Endothelial cell of umbilical vein (primary cell): Measurements from ENCODE around the gene TXNIP. TPM values are rescaled to one million over a fixed set of nuclear protein-coding genes. Genes with fewer than 3 reads are reported as not detected.

Source experiments
- BruUV-seq: library from RNA; stranded (reverse); fragments of 400-500 nt; replicated peaks from 2 replicates; lab custom pipeline; 2021; lab: Mats Ljungman, UMichigan
- CTCF ChIA-PET: fragments of 300-600, 350-600 bp; sonication (Branson Sonifier 250); formaldehyde crosslinking; loops from one replicate; lab custom pipeline; 2021; ENCODE audit warnings: antibody characterized with exemption, inconsistent platforms; lab: Charles Lee
- POLR2A ChIA-PET: fragments of 300-600, 350-600 bp; sonication (Branson Sonifier 250); formaldehyde crosslinking; loops from one replicate; lab custom pipeline; 2021; ENCODE audit warnings: antibody characterized with exemption, inconsistent platforms; lab: Charles Lee
- DNase-seq: peaks from one replicate; pipeline ENCODE4 v3.0.0-alpha.2; 2011; ENCODE audit warnings: low read depth, low spot score
- FAIRE-seq: peaks from 2 replicates; lab custom pipeline; 2011; peaks lifted over from hg19 to GRCh38; lab: Jason Lieb, UNC
- H2AFZ ChIP-seq: 2 replicates; pipeline ENCODE4 v1.6.0; 2012; ENCODE audit warnings: low read depth, low read length, control low read depth, inconsistent platforms
- H3K27ac ChIP-seq: 2 replicates; pipeline ENCODE4 v1.5.1; 2011; ENCODE audit warnings: low read depth, mild to moderate bottlenecking, control low read depth, low read length, moderate library complexity; ENCODE audit not compliant: insufficient read depth
- H3K27me3 ChIP-seq, 2 experiments: 2 replicates each; pipeline versions ENCODE4 v1.6.0 to v1.6.1; 2011; ENCODE audit warnings: low read length in 2 of 2, mixed read lengths in 1 of 2; ENCODE audit not compliant: control insufficient read depth in 2 of 2, insufficient read depth in 2 of 2
- H3K36me3 ChIP-seq, 2 experiments: 2 replicates in 1 of 2; 3 replicates in 1 of 2; pipeline ENCODE4 v1.5.1; 2011; ENCODE audit warnings: low read length in 2 of 2, mild to moderate bottlenecking in 1 of 2, moderate library complexity in 1 of 2; ENCODE audit not compliant: control insufficient read depth in 2 of 2, insufficient read depth in 2 of 2; ENCODE audit errors: extremely low read depth in 1 of 2
- H3K4me1 ChIP-seq: 3 replicates; pipeline ENCODE4 v1.5.1; 2011; ENCODE audit warnings: mild to moderate bottlenecking, low read length; ENCODE audit not compliant: control insufficient read depth, insufficient read depth; ENCODE audit errors: extremely low read depth
- H3K4me2 ChIP-seq: 2 replicates; pipeline ENCODE4 v1.6.1; 2011; ENCODE audit warnings: low read length, control low read depth, mixed read lengths; ENCODE audit not compliant: insufficient read depth
- H3K4me3 ChIP-seq, 3 experiments: fragments of 200-600 bp in 1 of 3; sonication (generic), shearing (Covaris generic) in 1 of 3; replicated peaks in 1 of 3; 2 replicates each; pipeline ENCODE4 v1.5.1; 2011 to 2016; ENCODE audit warnings: control low read depth in 3 of 3, low read length in 3 of 3, mild to moderate bottlenecking in 2 of 3, inconsistent platforms in 1 of 3, low read depth in 1 of 3, moderate library complexity in 1 of 3; ENCODE audit not compliant: insufficient read depth in 1 of 3
- H3K79me2 ChIP-seq: 2 replicates; pipeline ENCODE4 v1.6.0; 2012; ENCODE audit warnings: low read length, inconsistent platforms; ENCODE audit not compliant: control insufficient read depth, insufficient read depth
- H3K9ac ChIP-seq: replicated peaks from 2 replicates; pipeline ENCODE3; 2011; ENCODE audit warnings: low read length, control low read depth; ENCODE audit not compliant: insufficient read depth; ENCODE audit errors: extremely low read depth
- H3K9me1 ChIP-seq: replicated peaks from 3 replicates; pipeline ENCODE4 v1.6.0; 2011; ENCODE audit warnings: mild to moderate bottlenecking, low read length; ENCODE audit not compliant: control insufficient read depth, insufficient read depth; ENCODE audit errors: extremely low read depth
- H3K9me3 ChIP-seq: replicated peaks from 2 replicates; pipeline ENCODE4 v1.5.1; 2012; ENCODE audit warnings: low read length, inconsistent platforms; ENCODE audit not compliant: control insufficient read depth, insufficient read depth
- H4K20me1 ChIP-seq: replicated peaks from 2 replicates; pipeline ENCODE3; 2011; ENCODE audit warnings: mild to moderate bottlenecking, low read length; ENCODE audit not compliant: control insufficient read depth, insufficient read depth; ENCODE audit errors: extremely low read depth
- EZH2 ChIP-seq: IDR thresholded peaks from 2 replicates; pipeline ENCODE4 v1.6.1; 2012; ENCODE audit warnings: borderline replicate concordance, low read depth, mild to moderate bottlenecking, moderate library complexity, low read length, inconsistent platforms; ENCODE audit not compliant: severe bottlenecking
- FOS ChIP-seq: IDR thresholded peaks from 2 replicates; pipeline ENCODE4 v1.6.1; 2011; ENCODE audit warnings: mild to moderate bottlenecking, low read length, moderate library complexity, borderline replicate concordance; ENCODE audit not compliant: insufficient read depth
- GATA2 ChIP-seq: IDR thresholded peaks from 2 replicates; pipeline ENCODE4 v1.7.0; 2011; ENCODE audit warnings: low read depth, mild to moderate bottlenecking, moderate library complexity, mixed read lengths, low read length; ENCODE audit not compliant: insufficient read length, insufficient read depth
- JUN ChIP-seq: IDR thresholded peaks from 2 replicates; pipeline ENCODE4 v1.6.1; 2011; ENCODE audit warnings: borderline replicate concordance, low read depth; ENCODE audit not compliant: insufficient read length, insufficient read depth
- MYC ChIP-seq: IDR thresholded peaks from one replicate; pipeline ENCODE4 v1.6.1; 2011; ENCODE audit warnings: mild to moderate bottlenecking, low read depth, low read length
- POLR2A ChIP-seq: IDR thresholded peaks from 2 replicates; pipeline ENCODE4 v1.6.1; 2012; ENCODE audit warnings: low read depth, mild to moderate bottlenecking, control low read depth, low read length
- POLR2AphosphoS5 ChIP-seq: IDR thresholded peaks from 2 replicates; pipeline ENCODE4 v1.6.1; 2012; ENCODE audit warnings: low read depth, mild to moderate bottlenecking, control low read depth, low read length, moderate library complexity; ENCODE audit not compliant: insufficient read depth
- dilution Hi-C: fragments of 300-500 bp; cut with MboI; formaldehyde crosslinking; loops from one replicate; pipeline ENCODE4 v1.15.0; 2019; ENCODE audit warnings: low sequenced_read_pairs; ENCODE audit not compliant: extremely low pct_ligation_motif_present
- intact Hi-C: fragments of 100-400 bp; cut with micrococcal nuclease; formaldehyde crosslinking; loops from one replicate; pipeline ENCODE4 v1.10.0; 2022
- polyA plus RNA-seq, 4 experiments: library from polyadenylated mRNA; depleted of rRNA in 3 of 4; stranded (reverse) in 3 of 4; unstranded in 1 of 4; fragments of >200 nt; gene quantifications; 2 replicates each; pipeline versions ENCODE4 v1.2.1 to v1.2.3, GENCODE V29; 2011 to 2012; ENCODE audit warnings: missing spikeins in 1 of 4
- total RNA-seq: library from RNA; stranded (reverse); gene quantifications from 2 replicates; pipeline ENCODE4 v1.2.3, GENCODE V29; 2021
- TF ChIP-seq, protein P1 (sequence below): IDR thresholded peaks from 2 replicates; pipeline ENCODE4 v1.6.1; 2011; ENCODE audit not compliant: insufficient read depth, insufficient read length
- TF ChIP-seq, protein P2 (sequence below), 2 donors: IDR thresholded peaks; 1 replicate in 1 of 2; 2 replicates in 1 of 2; pipeline ENCODE4 v1.5.1; 2011; ENCODE audit warnings: low read length in 2 of 2, mild to moderate bottlenecking in 2 of 2, moderate library complexity in 2 of 2, control low read depth in 1 of 2, inconsistent platforms in 1 of 2, low read depth in 1 of 2; ENCODE audit not compliant: insufficient read depth in 1 of 2; ENCODE audit errors: extremely low read depth in 1 of 2

Gene TXNIP
- total and polyA plus RNA-seq, 2 donors (not counting 3 experiments of a cell fraction or from before 2014, with no cell fraction given): 9.1 to 21.8 TPM

DNA sequence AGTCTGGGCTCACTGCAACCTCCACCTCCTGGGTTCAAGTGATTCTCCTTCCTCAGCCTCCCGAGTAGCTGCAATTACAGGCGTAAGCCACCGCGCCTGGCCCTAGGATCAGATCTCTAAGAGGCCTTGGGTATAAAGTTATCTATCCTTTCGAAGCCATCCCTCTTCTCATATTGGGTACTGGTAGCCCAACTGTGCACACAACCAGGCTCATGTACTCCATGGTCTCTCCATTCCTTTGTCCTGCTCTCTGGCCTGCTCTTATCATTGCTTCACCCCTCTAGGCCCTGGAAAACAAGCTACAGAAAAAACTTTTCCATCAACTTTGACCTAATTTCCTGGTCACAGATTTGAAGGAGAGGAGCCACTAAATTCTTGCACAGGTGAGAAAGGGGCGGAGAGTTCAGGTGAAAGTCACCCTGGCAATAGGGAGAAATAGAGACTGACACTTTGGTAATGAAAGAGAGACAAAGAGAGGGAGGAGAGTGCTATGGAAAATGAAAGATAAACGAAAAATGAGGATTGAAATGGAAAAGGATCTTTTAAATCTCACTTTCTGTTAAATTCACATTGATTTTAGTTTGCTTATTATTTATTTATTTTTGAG is 6.0 kb downstream of the TXNIP start:
- FAIRE-seq (no peak), DNase-seq (no peak)
- Histone ChIP-seq H3K9me3 (no peaks in the 10 kb centered on the region), H4K20me1 (no peaks in the 10 kb centered on the region), H3K4me3 (no peak overlapping the region), H3K27ac (no peak overlapping the region), H3K79me2 (peaks cover 4% of the 10 kb centered on the region), H3K27me3 (no peaks in the 10 kb centered on the region), H3K9ac (no peak overlapping the region), H2AFZ (no peak overlapping the region), H3K4me1 (peaks cover 9% of the 10 kb centered on the region), H3K36me3 (peaks cover 2 to 16% of the 10 kb centered on the region in 2 experiments), H3K9me1 (no peaks in the 10 kb centered on the region), H3K4me2 (no peak overlapping the region)
- POLR2A ChIA-PET: interaction anchor here (0.7 to 0.8 kb wide), 2 partner anchors 11 to 61 kb away, joined by 3 read pairs; no protein-coding TSS in a partner anchor
- intact Hi-C loops: no loop called here
- TF ChIP-seq, protein P1, sequence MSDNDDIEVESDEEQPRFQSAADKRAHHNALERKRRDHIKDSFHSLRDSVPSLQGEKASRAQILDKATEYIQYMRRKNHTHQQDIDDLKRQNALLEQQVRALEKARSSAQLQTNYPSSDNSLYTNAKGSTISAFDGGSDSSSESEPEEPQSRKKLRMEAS: no peak
- TF ChIP-seq MYC (no peak), FOS (no peak), POLR2A (no peak), JUN (no peak), GATA2 (no peak), POLR2AphosphoS5 (no peak), EZH2 (no peak)
- TF ChIP-seq, protein P2, sequence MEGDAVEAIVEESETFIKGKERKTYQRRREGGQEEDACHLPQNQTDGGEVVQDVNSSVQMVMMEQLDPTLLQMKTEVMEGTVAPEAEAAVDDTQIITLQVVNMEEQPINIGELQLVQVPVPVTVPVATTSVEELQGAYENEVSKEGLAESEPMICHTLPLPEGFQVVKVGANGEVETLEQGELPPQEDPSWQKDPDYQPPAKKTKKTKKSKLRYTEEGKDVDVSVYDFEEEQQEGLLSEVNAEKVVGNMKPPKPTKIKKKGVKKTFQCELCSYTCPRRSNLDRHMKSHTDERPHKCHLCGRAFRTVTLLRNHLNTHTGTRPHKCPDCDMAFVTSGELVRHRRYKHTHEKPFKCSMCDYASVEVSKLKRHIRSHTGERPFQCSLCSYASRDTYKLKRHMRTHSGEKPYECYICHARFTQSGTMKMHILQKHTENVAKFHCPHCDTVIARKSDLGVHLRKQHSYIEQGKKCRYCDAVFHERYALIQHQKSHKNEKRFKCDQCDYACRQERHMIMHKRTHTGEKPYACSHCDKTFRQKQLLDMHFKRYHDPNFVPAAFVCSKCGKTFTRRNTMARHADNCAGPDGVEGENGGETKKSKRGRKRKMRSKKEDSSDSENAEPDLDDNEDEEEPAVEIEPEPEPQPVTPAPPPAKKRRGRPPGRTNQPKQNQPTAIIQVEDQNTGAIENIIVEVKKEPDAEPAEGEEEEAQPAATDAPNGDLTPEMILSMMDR (IDR thresholded peaks at IDR 0.05; ENCODE audit: extremely low read depth in 1 of 2, insufficient read depth in 1 of 2, low read depth in 1 of 2, low read length in 2 of 2): no peak
- dilution Hi-C loops: no loop called here
- no TSS peak for BruUV-seq
- CTCF ChIA-PET: interaction anchor here (10.4 to 20.0 kb wide), 2 partner anchors 11 to 16 kb away, joined by 87 to 496 read pairs; no protein-coding TSS in a partner anchor
